Fibroblast of mammary gland (primary cell): ENCODE measurements around the gene ATP2C1.
A peak's percentile ranks its signal among the peaks of the same experiment; 100 is the strongest.

Experiments
- DNase-seq: peaks from one replicate; pipeline ENCODE4 v3.0.0-alpha.2; 2010; ENCODE audit warnings: low read depth
- H3K4me3 ChIP-seq: 2 replicates; pipeline ENCODE4 v1.5.1; 2011; ENCODE audit warnings: low read depth, mild to moderate bottlenecking, low read length, moderate library complexity; ENCODE audit not compliant: control insufficient read depth
- CTCF ChIP-seq: conservative IDR thresholded peaks from 2 replicates; pipeline ENCODE4 v1.5.1; 2011; ENCODE audit warnings: low read depth, low read length, inconsistent platforms; ENCODE audit not compliant: control insufficient read depth, insufficient read depth

Gene ATP2C1

GRCh38 chr3:130866327-130866726 is 27.6 kb upstream of the ATP2C1 start:
- TF ChIP-seq CTCF = no peak
- DNase-seq = no peak
- H3K4me3 ChIP-seq = no peak overlapping the region

- no peak for DNase-seq
- H3K4me3 ChIP-seq = no peak overlapping the region
- no peak for TF ChIP-seq CTCF
Measured at GRCh38 chr3:130870423-130870822, 23.5 kb upstream of the ATP2C1 start.

GRCh38 chr3:130876594-130876993 is 17.3 kb upstream of the ATP2C1 start:
- no peak for DNase-seq
- no peak for TF ChIP-seq CTCF
- H3K4me3 ChIP-seq = no peak overlapping the region

GRCh38 chr3:130878464-130878863 is 15.4 kb upstream of the ATP2C1 start:
- no peak for TF ChIP-seq CTCF
- no peak overlapping the region for H3K4me3 ChIP-seq
- no peak for DNase-seq

GRCh38 chr3:130889416-130889946 is 4.4 kb upstream of the ATP2C1 start:
- H3K4me3 ChIP-seq = no peak overlapping the region
- no peak for TF ChIP-seq CTCF
- no peak for DNase-seq

GRCh38 chr3:130892759-130893375 is 1.0 kb upstream of the ATP2C1 start:
- H3K4me3 ChIP-seq = peak overlapping the region; percentile 90
- DNase-seq = peak; percentile 85
- TF ChIP-seq CTCF = peak; percentile 92
